GM23338 (cell line): ENCODE results near the gene OR52E5.

Experiments used
- EZH2 ChIP-seq: fragments of 200-600 bp; sonication (generic); IDR thresholded peaks from one replicate; pipeline ENCODE4 v1.8.0; 2017; ENCODE audit warnings: antibody characterized with exemption, mild to moderate bottlenecking, low read depth; ENCODE audit not compliant: unreplicated experiment
- EZH2phosphoT487 ChIP-seq: fragments of 200-600 bp; sonication (generic); IDR thresholded peaks from one replicate; pipeline ENCODE4 v1.8.1; 2018; ENCODE audit warnings: antibody characterized with exemption; ENCODE audit not compliant: unreplicated experiment
- JUNB ChIP-seq: IDR thresholded peaks from one replicate; pipeline ENCODE4 v1.6.1; 2016; ENCODE audit warnings: antibody characterized with exemption; ENCODE audit not compliant: unreplicated experiment
- POLR2AphosphoS5 ChIP-seq: IDR thresholded peaks from 2 replicates; pipeline ENCODE4 v1.6.1; 2016; ENCODE audit warnings: antibody characterized with exemption, low read depth
- STAT1 ChIP-seq: IDR thresholded peaks from one replicate; pipeline ENCODE4 v1.6.1; 2016; ENCODE audit warnings: antibody characterized with exemption; ENCODE audit not compliant: unreplicated experiment
- ZNF114 ChIP-seq: fragments of 250-450 bp; sonication (Bioruptor Pico); IDR thresholded peaks from 2 replicates; pipeline ENCODE4 v1.5.0; 2020; ENCODE audit warnings: mild to moderate bottlenecking, moderate library complexity
- TF ChIP-seq, protein P1 (sequence below), 2 experiments: fragments of 200-600 bp in 1 of 2; sonication (generic) in 1 of 2; conservative IDR thresholded peaks; 2 replicates each; pipeline versions ENCODE4 v1.5.1 to v1.6.1; 2016 to 2017; ENCODE audit warnings: antibody characterized with exemption in 2 of 2, low read depth in 2 of 2, mild to moderate bottlenecking in 2 of 2, moderate library complexity in 1 of 2
- TF ChIP-seq, protein P2 (sequence below): IDR thresholded peaks from one replicate; pipeline ENCODE4 v1.6.1; 2018; ENCODE audit warnings: antibody characterized with exemption; ENCODE audit not compliant: unreplicated experiment
- TF ChIP-seq, protein P3 (sequence below): IDR thresholded peaks from 2 replicates; pipeline ENCODE4 v1.6.1; 2016; ENCODE audit warnings: antibody characterized with exemption

DNA sequence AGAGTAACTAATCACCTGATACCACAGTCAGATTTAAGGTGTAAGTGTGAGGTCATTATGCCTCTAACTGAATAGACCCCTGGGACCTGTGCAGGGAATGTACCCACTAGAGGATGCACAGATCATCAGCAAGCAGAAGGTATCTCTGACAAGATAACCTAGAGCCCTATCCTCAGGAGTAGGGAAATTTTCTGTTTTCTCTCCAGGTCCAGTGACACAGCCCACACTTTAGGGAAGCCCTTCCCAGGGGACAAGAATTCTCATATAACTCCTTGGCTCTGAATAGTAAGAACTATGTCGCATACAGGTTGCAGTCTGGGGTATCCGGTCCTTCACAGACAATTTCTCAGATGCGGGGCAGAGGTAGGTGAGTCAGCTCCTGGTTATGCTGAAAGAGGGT is at the start of gene OR52E5:
- TF ChIP-seq, protein P1, sequence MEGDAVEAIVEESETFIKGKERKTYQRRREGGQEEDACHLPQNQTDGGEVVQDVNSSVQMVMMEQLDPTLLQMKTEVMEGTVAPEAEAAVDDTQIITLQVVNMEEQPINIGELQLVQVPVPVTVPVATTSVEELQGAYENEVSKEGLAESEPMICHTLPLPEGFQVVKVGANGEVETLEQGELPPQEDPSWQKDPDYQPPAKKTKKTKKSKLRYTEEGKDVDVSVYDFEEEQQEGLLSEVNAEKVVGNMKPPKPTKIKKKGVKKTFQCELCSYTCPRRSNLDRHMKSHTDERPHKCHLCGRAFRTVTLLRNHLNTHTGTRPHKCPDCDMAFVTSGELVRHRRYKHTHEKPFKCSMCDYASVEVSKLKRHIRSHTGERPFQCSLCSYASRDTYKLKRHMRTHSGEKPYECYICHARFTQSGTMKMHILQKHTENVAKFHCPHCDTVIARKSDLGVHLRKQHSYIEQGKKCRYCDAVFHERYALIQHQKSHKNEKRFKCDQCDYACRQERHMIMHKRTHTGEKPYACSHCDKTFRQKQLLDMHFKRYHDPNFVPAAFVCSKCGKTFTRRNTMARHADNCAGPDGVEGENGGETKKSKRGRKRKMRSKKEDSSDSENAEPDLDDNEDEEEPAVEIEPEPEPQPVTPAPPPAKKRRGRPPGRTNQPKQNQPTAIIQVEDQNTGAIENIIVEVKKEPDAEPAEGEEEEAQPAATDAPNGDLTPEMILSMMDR (conservative IDR thresholded peaks at IDR 0.05; ENCODE audit: low read depth in 2 of 2) = no peak
- no peak for TF ChIP-seq EZH2phosphoT487
- TF ChIP-seq, protein P2, sequence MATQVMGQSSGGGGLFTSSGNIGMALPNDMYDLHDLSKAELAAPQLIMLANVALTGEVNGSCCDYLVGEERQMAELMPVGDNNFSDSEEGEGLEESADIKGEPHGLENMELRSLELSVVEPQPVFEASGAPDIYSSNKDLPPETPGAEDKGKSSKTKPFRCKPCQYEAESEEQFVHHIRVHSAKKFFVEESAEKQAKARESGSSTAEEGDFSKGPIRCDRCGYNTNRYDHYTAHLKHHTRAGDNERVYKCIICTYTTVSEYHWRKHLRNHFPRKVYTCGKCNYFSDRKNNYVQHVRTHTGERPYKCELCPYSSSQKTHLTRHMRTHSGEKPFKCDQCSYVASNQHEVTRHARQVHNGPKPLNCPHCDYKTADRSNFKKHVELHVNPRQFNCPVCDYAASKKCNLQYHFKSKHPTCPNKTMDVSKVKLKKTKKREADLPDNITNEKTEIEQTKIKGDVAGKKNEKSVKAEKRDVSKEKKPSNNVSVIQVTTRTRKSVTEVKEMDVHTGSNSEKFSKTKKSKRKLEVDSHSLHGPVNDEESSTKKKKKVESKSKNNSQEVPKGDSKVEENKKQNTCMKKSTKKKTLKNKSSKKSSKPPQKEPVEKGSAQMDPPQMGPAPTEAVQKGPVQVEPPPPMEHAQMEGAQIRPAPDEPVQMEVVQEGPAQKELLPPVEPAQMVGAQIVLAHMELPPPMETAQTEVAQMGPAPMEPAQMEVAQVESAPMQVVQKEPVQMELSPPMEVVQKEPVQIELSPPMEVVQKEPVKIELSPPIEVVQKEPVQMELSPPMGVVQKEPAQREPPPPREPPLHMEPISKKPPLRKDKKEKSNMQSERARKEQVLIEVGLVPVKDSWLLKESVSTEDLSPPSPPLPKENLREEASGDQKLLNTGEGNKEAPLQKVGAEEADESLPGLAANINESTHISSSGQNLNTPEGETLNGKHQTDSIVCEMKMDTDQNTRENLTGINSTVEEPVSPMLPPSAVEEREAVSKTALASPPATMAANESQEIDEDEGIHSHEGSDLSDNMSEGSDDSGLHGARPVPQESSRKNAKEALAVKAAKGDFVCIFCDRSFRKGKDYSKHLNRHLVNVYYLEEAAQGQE = no peak
- TF ChIP-seq, protein P3, sequence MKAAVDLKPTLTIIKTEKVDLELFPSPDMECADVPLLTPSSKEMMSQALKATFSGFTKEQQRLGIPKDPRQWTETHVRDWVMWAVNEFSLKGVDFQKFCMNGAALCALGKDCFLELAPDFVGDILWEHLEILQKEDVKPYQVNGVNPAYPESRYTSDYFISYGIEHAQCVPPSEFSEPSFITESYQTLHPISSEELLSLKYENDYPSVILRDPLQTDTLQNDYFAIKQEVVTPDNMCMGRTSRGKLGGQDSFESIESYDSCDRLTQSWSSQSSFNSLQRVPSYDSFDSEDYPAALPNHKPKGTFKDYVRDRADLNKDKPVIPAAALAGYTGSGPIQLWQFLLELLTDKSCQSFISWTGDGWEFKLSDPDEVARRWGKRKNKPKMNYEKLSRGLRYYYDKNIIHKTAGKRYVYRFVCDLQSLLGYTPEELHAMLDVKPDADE = no peak
- TF ChIP-seq JUNB = no peak
- no peak for TF ChIP-seq POLR2AphosphoS5
- TF ChIP-seq ZNF114 (CRISPR knock-in tag) = no peak
- TF ChIP-seq EZH2 = no peak
- no peak for TF ChIP-seq STAT1
